Mucosa of descending colon (tissue), 3 donors: ENCODE data around the gene FANCE. TPM values are rescaled to one million over a fixed set of nuclear protein-coding genes. Genes with fewer than 3 reads are reported as not detected.

Experiments
- ATAC-seq: fragments of 200-7000 bp; cut with Tn5 transposase; one replicate; pipeline ENCODE4 v1.9.1; 2020; ENCODE audit warnings: mild to moderate bottlenecking, moderate library complexity
- DNase-seq, 3 donors: peaks; one replicate each; pipeline ENCODE4 v3.0.0-alpha.2; 2020
- H3K36me3 ChIP-seq: fragments of 200-600 bp; one replicate; pipeline ENCODE4 v1.8.0; 2021; ENCODE audit warnings: low read depth, mild to moderate bottlenecking
- H3K4me1 ChIP-seq: fragments of 200-600 bp; one replicate; pipeline ENCODE4 v1.8.0; 2021; ENCODE audit warnings: low read depth, mild to moderate bottlenecking
- H3K4me3 ChIP-seq: fragments of 200-600 bp; one replicate; pipeline ENCODE4 v1.8.0; 2021; ENCODE audit warnings: mild to moderate bottlenecking
- H3K9me3 ChIP-seq: fragments of 200-600 bp; one replicate; pipeline ENCODE4 v1.8.0; 2021; ENCODE audit warnings: mild to moderate bottlenecking
- CTCF ChIP-seq: fragments of 200-600 bp; IDR thresholded peaks from one replicate; pipeline ENCODE4 v1.8.0; 2022; ENCODE audit warnings: antibody characterized with exemption, mild to moderate bottlenecking
- intact Hi-C, 2 donors: fragments of 100-400 bp; cut with DNase I in 1 of 2; cut with micrococcal nuclease in 1 of 2; formaldehyde crosslinking; loops; one replicate each; pipeline versions ENCODE4 v1.11.0 to v1.11.1; 2022; cut with DNase I, micrococcal nuclease
- total RNA-seq, 3 donors: library from RNA; stranded (reverse); fragmentation: NEBNext Ultra II Directional in 2 of 3; extraction: Animal tissue kit (Norgen Biotek cat#: 25700) in 2 of 3; gene quantifications; one replicate each; pipeline versions ENCODE4 v1.2.1 to v1.2.4, GENCODE V29; 2021 to 2023
- donor health status: DM: no; HTN: no; CAD: no; lungs with moderate emphysema.
- donor health status: DM: no; HTN: no; CAD: no.
- donor health status: DM: no; HTN: yes; CAD: no.

FANCE gene
- total RNA-seq, 3 donors from 2014 or later: 4.1 to 5.0 (median 4.4) TPM

- intact Hi-C loops: loop anchor here (5.0 kb wide), 1 partner anchor 106 kb away; the partner anchor contains the start of gene PPARD (in 2 of the 2)
- Histone ChIP-seq H3K4me1 (peaks cover 9% of the 10 kb centered on the region), H3K9me3 (no peaks in the 10 kb centered on the region), H3K4me3 (no peak overlapping the region), H3K36me3 (no peaks in the 10 kb centered on the region)
- DNase-seq (no peak), ATAC-seq (no peak)
- no peak for TF ChIP-seq CTCF
Observed at GRCh38 chr6:35448191-35448590, 3.9 kb upstream of the FANCE start.

- no peak overlapping the region for H3K4me3 ChIP-seq
- intact Hi-C loops: loop anchor here (5.0 kb wide), 1 partner anchor 107 kb away; the partner anchor contains the start of gene PPARD (in 2 of the 2)
- TF ChIP-seq CTCF: no peak
- ATAC-seq: peak; percentile 63
- H3K36me3 ChIP-seq: no peaks in the 10 kb centered on the region
- H3K9me3 ChIP-seq: no peaks in the 10 kb centered on the region
- peaks cover 12% of the 10 kb centered on the region for H3K4me1 ChIP-seq
- peak in 1 of 3 donors; percentile 48 for DNase-seq
Observed at GRCh38 chr6:35449287-35449881, 2.8 kb upstream of the FANCE start.

- Histone ChIP-seq H3K9me3 (no peaks in the 10 kb centered on the region), H3K4me3 (peak overlapping the region; percentile 37), H3K4me1 (peaks cover 12% of the 10 kb centered on the region), H3K36me3 (no peaks in the 10 kb centered on the region)
- DNase-seq (peak in 1 of 3 donors; percentile 54), ATAC-seq (no peak)
- intact Hi-C loops: no loop called here
- TF ChIP-seq CTCF: no peak
Observed at GRCh38 chr6:35451354-35452182, 570 bp upstream of the FANCE start.

- H3K4me1 ChIP-seq: peaks cover 12% of the 10 kb centered on the region
- H3K9me3 ChIP-seq: no peaks in the 10 kb centered on the region
- ATAC-seq (no peak), DNase-seq (no peak)
- no peaks in the 10 kb centered on the region for H3K36me3 ChIP-seq
- TF ChIP-seq CTCF: no peak
- intact Hi-C loops: no loop called here
- no peak overlapping the region for H3K4me3 ChIP-seq
Observed at GRCh38 chr6:35453236-35453635, 1.1 kb downstream of the FANCE start.

- ATAC-seq: no peak
Observed at GRCh38 chr6:35454391-35455110, 2.4 kb downstream of the FANCE start.

More at GRCh38 chr6:35454391-35455110, 2.4 kb downstream of the FANCE start:
- Histone ChIP-seq H3K4me1 (peaks cover 12% of the 10 kb centered on the region), H3K4me3 (no peak overlapping the region), H3K9me3 (no peaks in the 10 kb centered on the region), H3K36me3 (no peaks in the 10 kb centered on the region)
- intact Hi-C loops: no loop called here
- no peak for DNase-seq
- TF ChIP-seq CTCF: no peak
